HepG2 (cell line): Measurements from ENCODE around the gene GRB10. TPM values are rescaled to one million over a fixed set of nuclear protein-coding genes. Genes with fewer than 3 reads are reported as not detected.

Experiments
- CTCF ChIP-seq: sonication (generic); formaldehyde crosslinking; IDR thresholded peaks from 2 replicates; pipeline ENCODE4 v1.5.0; 2020; ENCODE audit warnings: mild to moderate bottlenecking, missing genetic modification reagents, moderate library complexity
- ELK4 ChIP-seq: sonication (generic); formaldehyde crosslinking; IDR thresholded peaks from 2 replicates; pipeline ENCODE4 v1.9.0; 2021; ENCODE audit warnings: missing genetic modification reagents, borderline replicate concordance
- FOXC1 ChIP-seq: sonication (generic); formaldehyde crosslinking; IDR thresholded peaks from 2 replicates; pipeline ENCODE4 v1.8.0; 2022; ENCODE audit warnings: mild to moderate bottlenecking, missing genetic modification reagents, borderline replicate concordance
- KAT2B ChIP-seq: fragments of 150-350 bp; IDR thresholded peaks from 2 replicates; pipeline ENCODE4 v1.6.1; 2014; ENCODE audit warnings: low read depth, low read length, borderline replicate concordance
- KDM1A ChIP-seq: IDR thresholded peaks from 2 replicates; pipeline ENCODE4 v1.6.1; 2016; ENCODE audit warnings: missing compliant biosample characterization
- KDM5A ChIP-seq: fragments of 200-600 bp; sonication (generic); IDR thresholded peaks from 2 replicates; pipeline ENCODE4 v1.7.0; 2018; ENCODE audit warnings: antibody characterized with exemption, mild to moderate bottlenecking, low read length, borderline replicate concordance
- NR2F6 ChIP-seq, 2 experiments: IDR thresholded peaks; 2 replicates each; pipeline ENCODE4 v1.6.1; 2016; ENCODE audit warnings: antibody characterized with exemption in 1 of 2, mild to moderate bottlenecking in 1 of 2
- PAXIP1 ChIP-seq: sonication (generic); formaldehyde crosslinking; conservative IDR thresholded peaks from 2 replicates; pipeline ENCODE4 v1.4.0; 2020; ENCODE audit warnings: mild to moderate bottlenecking, missing genetic modification reagents, moderate library complexity
- SOX5 ChIP-seq: IDR thresholded peaks from 2 replicates; pipeline ENCODE4 v1.6.1; 2016; ENCODE audit warnings: borderline replicate concordance
- TBX3 ChIP-seq: fragments of 450-650 bp; IDR thresholded peaks from 2 replicates; pipeline ENCODE4 v1.6.1; 2017; ENCODE audit warnings: antibody characterized with exemption, mild to moderate bottlenecking, inconsistent platforms, borderline replicate concordance
- ZMYM4 ChIP-seq: sonication (generic); formaldehyde crosslinking; IDR thresholded peaks from 2 replicates; pipeline ENCODE4 v1.8.1; 2023; ENCODE audit warnings: mild to moderate bottlenecking, missing genetic modification reagents
- ZNF317 ChIP-seq: sonication (generic); formaldehyde crosslinking; IDR thresholded peaks from 2 replicates; pipeline ENCODE4 v1.5.0; 2020; ENCODE audit warnings: mild to moderate bottlenecking, missing genetic modification reagents
- ZNF33B ChIP-seq: sonication (generic); formaldehyde crosslinking; IDR thresholded peaks from 2 replicates; pipeline ENCODE4 v1.5.1; 2020; ENCODE audit warnings: mild to moderate bottlenecking, missing genetic modification reagents
- ZNF441 ChIP-seq: sonication (generic); formaldehyde crosslinking; IDR thresholded peaks from 2 replicates; pipeline ENCODE4 v1.7.0; 2021; ENCODE audit warnings: missing genetic modification reagents, borderline replicate concordance
- polyA plus RNA-seq, 8 experiments: library from polyadenylated mRNA; depleted of rRNA in 3 of 8; stranded (reverse) in 7 of 8; unstranded in 1 of 8; fragments of >200 nt; fragmentation: Illumina TruSeq in 4 of 8; extraction: Trizol in 4 of 8; gene quantifications; 2 replicates each; pipeline versions ENCODE4 v1.2.1 to v1.2.3, GENCODE V29; 2011 to 2016; ENCODE audit warnings: low read depth in 4 of 8, missing spikeins in 1 of 8, mixed read lengths in 1 of 8; ENCODE audit not compliant: insufficient read depth in 1 of 8
- total RNA-seq, 5 experiments: library from RNA; depleted of rRNA; stranded (reverse); fragments of >200 nt; fragmentation: Illumina TruSeq; extraction: Trizol; gene quantifications; 2 replicates each; pipeline ENCODE4 v1.2.3, GENCODE V29; 2016; ENCODE audit warnings: low read depth in 1 of 5
- TF ChIP-seq, protein P1 (sequence below), 2 experiments: sonication (generic) in 1 of 2; formaldehyde crosslinking in 1 of 2; IDR thresholded peaks; 2 replicates each; pipeline versions ENCODE4 v1.5.1 to v1.6.1; 2011 to 2020; ENCODE audit warnings: borderline replicate concordance in 1 of 2, low read depth in 1 of 2, low read length in 1 of 2, mild to moderate bottlenecking in 1 of 2, missing genetic modification reagents in 1 of 2, moderate library complexity in 1 of 2
- TF ChIP-seq, protein P2 (sequence below): sonication (generic); formaldehyde crosslinking; conservative IDR thresholded peaks from 2 replicates; pipeline ENCODE4 v1.8.1; 2023; ENCODE audit warnings: missing genetic modification reagents

Gene GRB10
- total and polyA plus RNA-seq, 2 of the 13 experiments (the other 11 are each of a cell fraction or from before 2014, with no cell fraction given), result 4.0 to 6.8 TPM

GRCh38 chr7:50591480-50592438 is 190.9 kb downstream of the GRB10 start (continued):
- TF ChIP-seq, protein P1, sequence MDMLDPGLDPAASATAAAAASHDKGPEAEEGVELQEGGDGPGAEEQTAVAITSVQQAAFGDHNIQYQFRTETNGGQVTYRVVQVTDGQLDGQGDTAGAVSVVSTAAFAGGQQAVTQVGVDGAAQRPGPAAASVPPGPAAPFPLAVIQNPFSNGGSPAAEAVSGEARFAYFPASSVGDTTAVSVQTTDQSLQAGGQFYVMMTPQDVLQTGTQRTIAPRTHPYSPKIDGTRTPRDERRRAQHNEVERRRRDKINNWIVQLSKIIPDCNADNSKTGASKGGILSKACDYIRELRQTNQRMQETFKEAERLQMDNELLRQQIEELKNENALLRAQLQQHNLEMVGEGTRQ (IDR thresholded peaks at IDR 0.05; ENCODE audit: low read depth, low read length), result no peak
- TF ChIP-seq, protein P1 (CRISPR knock-in tag; IDR thresholded peaks at IDR 0.05; ENCODE audit: borderline replicate concordance), result no peak
- TF ChIP-seq FOXC1 (CRISPR knock-in tag) (peak; percentile 55; the same call in 1 of the 2 replicates), KDM5A (no peak), ZNF441 (CRISPR knock-in tag) (peak; percentile 70; the same call in 1 of the 2 replicates), CTCF (0 out of 2 replicates have a peak, but pooled peaks have one; percentile 5), NR2F6 (IDR thresholded peaks at IDR 0.05) (0 out of 2 replicates have a peak, but pooled peaks have one; percentile 9), NR2F6 (CRISPR knock-in tag; IDR thresholded peaks at IDR 0.05) (0 out of 2 replicates have a peak, but pooled peaks have one; percentile 44), KAT2B (no peak), KDM1A (CRISPR knock-in tag) (no peak; the same call in 1 of the 2 replicates), SOX5 (CRISPR knock-in tag) (peak; percentile 60; the same call in 1 of the 2 replicates), TBX3 (peak; percentile 82; the same call in 1 of the 2 replicates), ELK4 (no peak), ZNF317 (CRISPR knock-in tag) (peak; percentile 83; the same call in 1 of the 2 replicates), ZNF33B (CRISPR knock-in tag) (peak; percentile 83), PAXIP1 (CRISPR knock-in tag) (peak; percentile 89), ZMYM4 (CRISPR knock-in tag) (peak; percentile 67)
- TF ChIP-seq, protein P2, sequence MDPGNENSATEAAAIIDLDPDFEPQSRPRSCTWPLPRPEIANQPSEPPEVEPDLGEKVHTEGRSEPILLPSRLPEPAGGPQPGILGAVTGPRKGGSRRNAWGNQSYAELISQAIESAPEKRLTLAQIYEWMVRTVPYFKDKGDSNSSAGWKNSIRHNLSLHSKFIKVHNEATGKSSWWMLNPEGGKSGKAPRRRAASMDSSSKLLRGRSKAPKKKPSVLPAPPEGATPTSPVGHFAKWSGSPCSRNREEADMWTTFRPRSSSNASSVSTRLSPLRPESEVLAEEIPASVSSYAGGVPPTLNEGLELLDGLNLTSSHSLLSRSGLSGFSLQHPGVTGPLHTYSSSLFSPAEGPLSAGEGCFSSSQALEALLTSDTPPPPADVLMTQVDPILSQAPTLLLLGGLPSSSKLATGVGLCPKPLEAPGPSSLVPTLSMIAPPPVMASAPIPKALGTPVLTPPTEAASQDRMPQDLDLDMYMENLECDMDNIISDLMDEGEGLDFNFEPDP (CRISPR knock-in tag), result 0 out of 2 replicates have a peak, but pooled peaks have one; percentile 61
